Spleen (tissue), 13 donors: ENCODE data around the gene RTL5. TPM values are rescaled to one million over a fixed set of nuclear protein-coding genes. Genes with fewer than 3 reads are reported as not detected.
"Not testable (repeated sequence)": the region's sequence is repeated elsewhere in the genome, so short reads cannot be mapped to it uniquely, and the experiment has no call there.

Experiments
- DNase-seq: peaks from one replicate; pipeline ENCODE4 v3.0.0-alpha.2; 2020
- H3K27ac ChIP-seq, 8 donors: fragments of 200-600 bp; sonication (generic) in 7 of 8; 1 replicate in 4 of 8; 2 replicates in 4 of 8; pipeline versions ENCODE4 v1.5.0 to v1.8.0; 2016 to 2021; ENCODE audit warnings: inconsistent platforms in 4 of 8, mild to moderate bottlenecking in 4 of 8, moderate library complexity in 1 of 8
- H3K27me3 ChIP-seq, 7 donors: fragments of 200-600 bp; sonication (generic) in 6 of 7; replicated peaks in 1 of 7; 1 replicate in 4 of 7; 2 replicates in 3 of 7; pipeline versions ENCODE4 v1.5.0 to v1.8.0; 2016 to 2021; ENCODE audit warnings: inconsistent platforms in 3 of 7, mild to moderate bottlenecking in 1 of 7
- H3K36me3 ChIP-seq, 6 donors: fragments of 200-600 bp; sonication (generic) in 5 of 6; 1 replicate in 4 of 6; 2 replicates in 2 of 6; pipeline versions ENCODE4 v1.5.0 to v1.8.0; 2016 to 2021; ENCODE audit warnings: inconsistent platforms in 2 of 6
- H3K4me1 ChIP-seq, 6 donors: fragments of 200-600 bp; sonication (generic) in 5 of 6; 1 replicate in 3 of 6; 2 replicates in 3 of 6; pipeline versions ENCODE4 v1.5.0 to v1.8.0; 2016 to 2021; ENCODE audit warnings: inconsistent platforms in 3 of 6
- H3K4me3 ChIP-seq, 8 donors: fragments of 200-600 bp; sonication (generic) in 7 of 8; 1 replicate in 4 of 8; 2 replicates in 4 of 8; pipeline versions ENCODE4 v1.5.0 to v1.8.0; 2016 to 2021; ENCODE audit warnings: inconsistent platforms in 4 of 8, mild to moderate bottlenecking in 4 of 8, moderate library complexity in 2 of 8
- H3K9me3 ChIP-seq, 8 donors: fragments of 200-600 bp; sonication (generic) in 7 of 8; 1 replicate in 4 of 8; 2 replicates in 4 of 8; pipeline versions ENCODE4 v1.5.0 to v1.8.0; 2016 to 2021; ENCODE audit warnings: inconsistent platforms in 4 of 8
- POLR2A ChIP-seq, 3 donors: fragments of 450-650 bp; IDR thresholded peaks; one replicate each; pipeline ENCODE4 v1.5.1; 2017; ENCODE audit warnings: antibody characterized with exemption in 3 of 3, mild to moderate bottlenecking in 1 of 3
- POLR2AphosphoS5 ChIP-seq, 3 donors: sonication (generic); formaldehyde crosslinking; IDR thresholded peaks; one replicate each; pipeline ENCODE4 v1.5.1; 2017; ENCODE audit warnings: antibody characterized with exemption in 3 of 3
- WGBS, 5 donors: extraction: QIAGEN DNeasy Blood & Tissue Kit in 3 of 5; methylation state at CpG; one replicate each; pipeline versions ENCODE4 v1.1.5 to v1.1.7; 2013 to 2018; 5-methylcytosine and 5-hydroxymethylcytosine counted together
- intact Hi-C: fragments of 100-400 bp; cut with DNase I; formaldehyde crosslinking; loops from one replicate; pipeline ENCODE4 v1.15.0; 2023; ENCODE audit warnings: low total_unique reads
- long read RNA-seq, 2 donors: transcript quantifications; one replicate each; lab custom pipeline, GENCODE V29; 2026
- polyA plus RNA-seq, 3 donors: library from polyadenylated mRNA; stranded (reverse); fragments of 200-250 nt; gene quantifications; one replicate each; pipeline ENCODE4 v1.2.1, GENCODE V29; 2013
- total RNA-seq, 7 donors: library from RNA; depleted of rRNA in 3 of 7; stranded (reverse); fragments of >200 nt in 3 of 7; fragmentation: NEBNext Ultra II Directional in 4 of 7; extraction: Animal tissue kit (Norgen Biotek cat#: 25700) in 4 of 7; gene quantifications; one replicate each; pipeline versions ENCODE4 v1.1.0 to v1.2.1, GENCODE V29; 2016 to 2021
- TF ChIP-seq, protein P1 (sequence below), 11 experiments: fragments of 200-600 bp in 7 of 11; fragments of 450-650 bp in 4 of 11; sonication (generic) in 4 of 11; IDR thresholded peaks in 8 of 11; conservative IDR thresholded peaks in 3 of 11; 1 replicate in 7 of 11; 2 replicates in 4 of 11; pipeline versions ENCODE4 v1.4.0 to v1.8.0; 2016 to 2021; ENCODE audit warnings: antibody characterized with exemption in 11 of 11, inconsistent platforms in 4 of 11, mild to moderate bottlenecking in 1 of 11
- donor health status: healthy with polysubstance abuse.
- donor health status: DM: no; HTN: no; CAD: no; lungs with moderate emphysema.
- donor health status: DM: no; HTN: no; CAD: no.
- donor health status: Bipolar disorder and iron deficiency.
- donor health status: healthy.
- donor health status: DM: no; HTN: no; CAD: no.
- donor health status: DM: yes; HTN: yes; CAD: no.

RTL5 gene
- total RNA-seq = 1 to 10 TPM; 2.7 to 5.9 (median 4.2) TPM
- under 1 TPM; 0.46 to 0.99 (median 0.61) TPM for polyA plus RNA-seq
- long read RNA-seq, donor 1, full-length matches to known transcripts = 4 of 4 reads
- long read RNA-seq, donor 1, partial matches to known transcripts = 0 of 4 reads
- long read RNA-seq, donor 1, other reads (novel, unspliced or antisense) = 0 of 4 reads
- long read RNA-seq, donor 2, full-length matches to known transcripts = 4 of 4 reads
- long read RNA-seq, donor 2, partial matches to known transcripts = 0 of 4 reads
- long read RNA-seq, donor 2, other reads (novel, unspliced or antisense) = 0 of 4 reads

DNA sequence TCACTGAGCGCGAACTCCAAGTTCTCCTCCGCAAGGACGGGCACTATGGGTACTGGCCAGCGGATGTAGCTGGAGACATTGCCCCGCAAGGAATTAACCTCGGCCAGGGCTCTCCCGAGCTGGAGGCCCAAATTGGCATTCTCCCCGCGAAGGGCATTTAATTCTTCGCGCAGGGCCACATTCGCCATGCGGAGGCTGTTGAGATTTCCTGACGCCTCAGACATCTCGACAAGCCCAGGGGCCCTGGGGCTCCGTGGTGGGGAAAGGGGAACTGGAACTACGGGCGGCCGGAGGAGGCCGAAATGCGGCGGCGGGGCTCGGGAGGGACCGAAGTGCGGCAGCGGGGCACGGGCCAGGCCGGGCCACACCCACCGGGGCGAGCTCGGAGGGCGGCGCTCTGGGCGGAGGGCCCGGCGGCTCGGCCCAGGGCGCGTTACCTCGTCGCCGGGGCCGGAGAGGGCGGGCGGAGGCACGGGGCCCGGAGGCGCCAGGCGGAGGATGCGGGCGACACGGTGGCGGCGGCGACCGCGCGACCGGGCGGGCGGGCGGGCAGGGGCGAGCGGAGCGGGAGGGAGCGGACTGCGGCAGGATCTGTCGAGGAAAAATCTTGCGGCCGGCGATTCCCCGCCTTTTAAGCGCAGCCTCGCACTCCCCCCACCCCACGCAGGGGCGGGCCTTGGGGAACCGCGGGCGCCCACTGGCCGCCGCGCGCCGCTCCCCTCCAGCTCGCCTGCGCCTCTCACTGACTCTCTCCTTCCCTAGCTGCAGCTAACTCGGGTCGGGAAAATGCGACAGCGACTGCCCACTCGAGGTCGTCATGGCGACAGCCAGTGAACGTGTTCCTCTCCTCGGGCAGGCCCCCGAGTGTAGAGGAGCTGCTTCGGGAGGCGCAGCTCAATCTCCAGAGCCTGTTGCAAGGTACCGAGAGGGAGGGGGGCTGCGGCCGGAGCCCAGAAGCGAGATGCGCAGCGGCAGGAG lies at the start of gene RTL5:
Gene RTL5, minus strand, starts transcription at position 599 of the 978 bp plus-strand sequence.
- 2 to 47% (median 4%) methylated on average over 7 to 106 of the region's 106 CpGs for WGBS, 5 donors
- intact Hi-C loops = no loop called here
- H3K27ac ChIP-seq = peak within 1 kb of the TSS in 6 of 8 donors; percentile 17 to 75 (median 62)
- TF ChIP-seq POLR2A (IDR thresholded peaks at IDR 0.05) (no peak), POLR2AphosphoS5 (IDR thresholded peaks at IDR 0.05) (peak; percentile 43 to 82 (median 72))
- H3K4me3 ChIP-seq = peak within 1 kb of the TSS; percentile 16 to 72 (median 40)
- DNase-seq = peak; percentile 89
- peaks cover 0 to 28% (median 10%) of the 10 kb centered on the region in 6 donors for H3K4me1 ChIP-seq
- peaks cover 0 to 28% (median 0%) of the 10 kb centered on the region in 6 donors for H3K36me3 ChIP-seq
- H3K27me3 ChIP-seq = peaks cover 0 to 51% (median 8%) of the 10 kb centered on the region in 7 donors
- no peaks in the 10 kb centered on the region for H3K9me3 ChIP-seq

DNA sequence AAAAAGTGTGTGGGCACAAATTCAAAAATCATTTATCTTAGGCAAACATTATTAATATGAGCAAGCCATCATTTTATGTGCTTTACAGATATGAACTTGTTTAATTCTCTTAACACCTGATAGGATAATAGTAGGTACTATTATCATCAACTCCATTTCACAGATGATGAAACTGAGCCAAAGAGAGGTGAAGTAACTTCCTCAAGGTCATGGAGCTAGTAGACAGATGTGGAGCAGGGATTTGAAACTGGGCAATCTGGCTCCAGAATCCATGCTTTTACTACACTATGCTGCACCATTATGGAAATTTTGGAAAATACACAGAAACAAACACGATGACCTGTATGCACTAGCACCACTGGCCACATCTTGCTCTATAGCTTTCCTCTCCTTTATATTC lies 48.8 kb upstream of the RTL5 start:
- no peak for DNase-seq
- Histone ChIP-seq H3K4me1 (peaks cover 6 to 35% (median 18%) of the 10 kb centered on the region in 6 donors), H3K27me3 (no peaks in the 10 kb centered on the region), H3K9me3 (no peaks in the 10 kb centered on the region), H3K4me3 (peak overlapping the region in 5 of 8 donors; percentile 50 to 86 (median 56)), H3K27ac (peak overlapping the region; percentile 74 to 91 (median 86)), H3K36me3 (no peaks in the 10 kb centered on the region)
- intact Hi-C loops = no loop called here
- TF ChIP-seq, protein P1, sequence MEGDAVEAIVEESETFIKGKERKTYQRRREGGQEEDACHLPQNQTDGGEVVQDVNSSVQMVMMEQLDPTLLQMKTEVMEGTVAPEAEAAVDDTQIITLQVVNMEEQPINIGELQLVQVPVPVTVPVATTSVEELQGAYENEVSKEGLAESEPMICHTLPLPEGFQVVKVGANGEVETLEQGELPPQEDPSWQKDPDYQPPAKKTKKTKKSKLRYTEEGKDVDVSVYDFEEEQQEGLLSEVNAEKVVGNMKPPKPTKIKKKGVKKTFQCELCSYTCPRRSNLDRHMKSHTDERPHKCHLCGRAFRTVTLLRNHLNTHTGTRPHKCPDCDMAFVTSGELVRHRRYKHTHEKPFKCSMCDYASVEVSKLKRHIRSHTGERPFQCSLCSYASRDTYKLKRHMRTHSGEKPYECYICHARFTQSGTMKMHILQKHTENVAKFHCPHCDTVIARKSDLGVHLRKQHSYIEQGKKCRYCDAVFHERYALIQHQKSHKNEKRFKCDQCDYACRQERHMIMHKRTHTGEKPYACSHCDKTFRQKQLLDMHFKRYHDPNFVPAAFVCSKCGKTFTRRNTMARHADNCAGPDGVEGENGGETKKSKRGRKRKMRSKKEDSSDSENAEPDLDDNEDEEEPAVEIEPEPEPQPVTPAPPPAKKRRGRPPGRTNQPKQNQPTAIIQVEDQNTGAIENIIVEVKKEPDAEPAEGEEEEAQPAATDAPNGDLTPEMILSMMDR (IDR thresholded peaks at IDR 0.05 in 8 of 11, conservative IDR thresholded peaks at IDR 0.05 in 3 of 11) = no peak
- TF ChIP-seq POLR2A (IDR thresholded peaks at IDR 0.05) (no peak), POLR2AphosphoS5 (IDR thresholded peaks at IDR 0.05) (no peak)
- 23 to 58% (median 41%) methylated on average over 1 of the region's 1 CpG for WGBS, 5 donors

DNA sequence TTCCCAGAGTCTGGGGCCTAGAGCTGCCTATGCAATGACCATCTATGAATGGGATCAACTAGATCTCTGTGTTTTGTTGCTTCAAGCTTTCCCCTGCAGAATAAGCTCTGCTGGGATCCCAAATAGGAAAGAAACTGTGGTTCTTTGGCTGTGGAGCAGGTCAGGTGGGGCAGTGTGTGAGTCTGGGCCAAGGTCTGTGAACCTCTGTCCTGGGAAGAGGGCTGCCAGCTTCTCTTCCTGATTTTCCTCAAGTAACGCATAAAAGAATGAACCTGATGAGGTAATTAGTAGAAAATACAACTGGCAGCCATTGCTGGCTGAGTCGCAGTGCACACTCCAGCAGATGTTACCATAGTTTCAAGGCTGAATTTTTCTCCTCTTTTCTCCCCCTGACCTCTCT lies 45.3 kb upstream of the RTL5 start:
- intact Hi-C loops = no loop called here
- DNase-seq = no peak
- H3K36me3 ChIP-seq = no peaks in the 10 kb centered on the region
- WGBS, 5 donors = 71 to 87% (median 75%) methylated on average over 2 of the region's 2 CpGs
- no peak overlapping the region for H3K4me3 ChIP-seq
- peaks cover 0 to 11% (median 5%) of the 10 kb centered on the region in 6 donors for H3K4me1 ChIP-seq
- no peaks in the 10 kb centered on the region for H3K27me3 ChIP-seq
- TF ChIP-seq, protein P1 (IDR thresholded peaks at IDR 0.05 in 8 of 11, conservative IDR thresholded peaks at IDR 0.05 in 3 of 11) = no peak
- TF ChIP-seq POLR2A (IDR thresholded peaks at IDR 0.05) (no peak), POLR2AphosphoS5 (IDR thresholded peaks at IDR 0.05) (no peak)
- H3K27ac ChIP-seq = no peak overlapping the region
- H3K9me3 ChIP-seq = no peaks in the 10 kb centered on the region

DNA sequence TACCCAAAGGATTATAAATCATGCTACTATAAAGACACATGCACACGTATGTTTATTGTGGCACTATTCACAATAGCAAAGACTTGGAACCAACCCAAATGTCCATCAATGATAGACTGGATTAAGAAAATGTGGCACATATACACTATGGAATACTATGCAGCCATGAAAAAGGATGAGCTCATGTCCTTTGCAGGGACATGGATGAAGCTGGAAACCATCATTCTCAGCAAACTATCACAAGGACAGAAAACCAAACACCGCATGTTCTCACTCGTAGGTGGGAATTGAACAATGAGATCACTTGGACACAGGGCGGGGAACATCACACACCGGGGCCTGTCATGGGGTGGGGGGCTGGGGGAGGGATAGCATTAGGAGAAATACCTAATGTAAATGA lies 44.6 kb upstream of the RTL5 start:
- H3K4me1 ChIP-seq, H3K9me3 ChIP-seq, DNase-seq, intact Hi-C loops, H3K4me3 ChIP-seq, H3K27ac ChIP-seq, H3K36me3 ChIP-seq, H3K27me3 ChIP-seq: not testable (repeated sequence)
- 91 to 100% (median 96%) methylated on average over 2 to 5 of the region's 5 CpGs for WGBS, 5 donors
